ENCODE data around the gene MNS1.
"Not testable (repeated sequence)": the region's sequence is repeated elsewhere in the genome, so short reads cannot be mapped to it uniquely, and the experiment has no call there.

Gene MNS1

GRCh38 chr15:56442354-56442753, 22.6 kb downstream of the MNS1 start:
- DNase-seq: no peak

GRCh38 chr15:56440214-56440770, 24.6 kb downstream of the MNS1 start:
- no peak for DNase-seq

- no peak for DNase-seq
These were observed 32.6 kb downstream of the MNS1 start for GRCh38 chr15:56432304-56432703.

GRCh38 chr15:56428821-56429458, 36.0 kb downstream of the MNS1 start:
- DNase-seq: peak; percentile 14

GRCh38 chr15:56425976-56426375, 39.0 kb downstream of the MNS1 start:
- no peak for DNase-seq

- no peak for DNase-seq
These were observed 39.7 kb downstream of the MNS1 start for GRCh38 chr15:56425276-56425675.

- not testable (repeated sequence) for DNase-seq
These were observed 51.7 kb downstream of the MNS1 start for GRCh38 chr15:56413114-56413733.

GRCh38 chr15:56411122-56411749, 53.7 kb downstream of the MNS1 start:
- DNase-seq: no peak

GRCh38 chr15:56410721-56411120, 54.2 kb downstream of the MNS1 start:
- DNase-seq: no peak

- not testable (repeated sequence) for DNase-seq
These were observed 65.7 kb downstream of the MNS1 start for GRCh38 chr15:56399209-56399608.

- not testable (repeated sequence) for DNase-seq
These were observed 67.6 kb downstream of the MNS1 start for GRCh38 chr15:56397325-56397724.

GRCh38 chr15:56394909-56395308, 70.0 kb downstream of the MNS1 start:
- DNase-seq: no peak

- no peak for DNase-seq
These were observed 71.7 kb downstream of the MNS1 start for GRCh38 chr15:56393277-56393676.

GRCh38 chr15:56390739-56391267, 74.1 kb downstream of the MNS1 start:
- no peak for DNase-seq

GRCh38 chr15:56385908-56386307, 79.0 kb downstream of the MNS1 start:
- no peak for DNase-seq

- no peak for DNase-seq
These were observed 81.9 kb downstream of the MNS1 start for GRCh38 chr15:56383010-56383409.
